H9 (cell line): Measurements from ENCODE around the gene NALCN. TPM values are rescaled to one million over a fixed set of nuclear protein-coding genes. Genes with fewer than 3 reads are reported as not detected.

ENCODE experiments used
- DNase-seq: peaks from one replicate; pipeline ENCODE4 v3.0.0-alpha.2; 2017
- H2AFZ ChIP-seq: one replicate; pipeline ENCODE4 v1.6.1; 2013; ENCODE audit warnings: mild to moderate bottlenecking, low read length, control low read depth, moderate library complexity
- H2AK5ac ChIP-seq: 2 replicates; pipeline ENCODE4 v1.6.1; 2013; ENCODE audit warnings: low read length, control low read depth, mixed read lengths; ENCODE audit not compliant: insufficient read length
- H2BK120ac ChIP-seq: one replicate; pipeline ENCODE4 v1.6.1; 2013; ENCODE audit warnings: low read depth, mild to moderate bottlenecking, low read length, control low read depth, inconsistent platforms; ENCODE audit not compliant: poor library complexity, severe bottlenecking
- H2BK12ac ChIP-seq: 2 replicates; pipeline ENCODE4 v1.6.1; 2013; ENCODE audit warnings: low read length, control low read depth, mixed read lengths, low read depth; ENCODE audit not compliant: insufficient read length
- H2BK15ac ChIP-seq: 2 replicates; pipeline ENCODE4 v1.6.1; 2013; ENCODE audit warnings: low read depth, low read length, control low read depth
- H2BK20ac ChIP-seq: one replicate; pipeline ENCODE4 v1.6.1; 2013; ENCODE audit warnings: low read depth, mild to moderate bottlenecking, low read length, control low read depth, inconsistent platforms; ENCODE audit not compliant: poor library complexity, severe bottlenecking
- H2BK5ac ChIP-seq: 2 replicates; pipeline ENCODE4 v1.6.1; 2013; ENCODE audit warnings: low read length, control low read depth, mixed read lengths; ENCODE audit not compliant: insufficient read length
- H3K14ac ChIP-seq: 2 replicates; pipeline ENCODE4 v1.6.1; 2013; ENCODE audit warnings: low read length, control low read depth; ENCODE audit not compliant: insufficient read depth
- H3K18ac ChIP-seq: 2 replicates; pipeline ENCODE4 v1.6.1; 2013; ENCODE audit warnings: low read depth, mild to moderate bottlenecking, mixed read lengths, low read length, control low read depth; ENCODE audit not compliant: insufficient read length
- H3K23ac ChIP-seq: 2 replicates; pipeline ENCODE4 v1.6.1; 2013; ENCODE audit warnings: low read length, control low read depth, mixed read lengths, low read depth; ENCODE audit not compliant: insufficient read length
- H3K23me2 ChIP-seq: 2 replicates; pipeline ENCODE4 v1.6.1; 2013; ENCODE audit warnings: low read depth, mild to moderate bottlenecking, mixed read lengths, low read length, control low read depth; ENCODE audit not compliant: insufficient read length, poor library complexity, severe bottlenecking
- H3K27ac ChIP-seq: 2 replicates; pipeline ENCODE4 v1.5.1; 2013; ENCODE audit warnings: low read length, control low read depth, mixed read lengths, low read depth; ENCODE audit not compliant: insufficient read length
- H3K27me3 ChIP-seq: 2 replicates; pipeline ENCODE4 v1.6.1; 2013; ENCODE audit warnings: low read length, control low read depth, inconsistent platforms; ENCODE audit not compliant: insufficient read depth
- H3K4ac ChIP-seq: 2 replicates; pipeline ENCODE4 v1.6.1; 2013; ENCODE audit warnings: low read depth, mild to moderate bottlenecking, control low read depth, inconsistent platforms, low read length, moderate library complexity
- H3K4me1 ChIP-seq: 2 replicates; pipeline ENCODE4 v1.6.1; 2013; ENCODE audit warnings: low read length, control low read depth, inconsistent platforms; ENCODE audit not compliant: insufficient read depth
- H3K4me2 ChIP-seq: 2 replicates; pipeline ENCODE4 v1.6.1; 2013; ENCODE audit warnings: low read length, control low read depth, mixed read lengths; ENCODE audit not compliant: insufficient read length, insufficient read depth
- H3K56ac ChIP-seq: 2 replicates; pipeline ENCODE4 v1.6.1; 2013; ENCODE audit warnings: low read depth, mild to moderate bottlenecking, mixed read lengths, low read length, control low read depth; ENCODE audit not compliant: insufficient read length
- H3K79me1 ChIP-seq: 2 replicates; pipeline ENCODE4 v1.6.1; 2013; ENCODE audit warnings: low read depth, mild to moderate bottlenecking, moderate library complexity, low read length, control low read depth, inconsistent platforms; ENCODE audit not compliant: insufficient read depth, poor library complexity, severe bottlenecking
- H3K79me2 ChIP-seq: 2 replicates; pipeline ENCODE4 v1.6.1; 2013; ENCODE audit warnings: low read length, control low read depth, inconsistent platforms; ENCODE audit not compliant: insufficient read depth
- H3K9ac ChIP-seq: 2 replicates; pipeline ENCODE4 v1.6.1; 2013; ENCODE audit warnings: low read length, control low read depth, mixed read lengths; ENCODE audit not compliant: insufficient read length; ENCODE audit errors: extremely low read depth
- H3K9me3 ChIP-seq: one replicate; pipeline ENCODE4 v1.6.1; 2013; ENCODE audit warnings: low read depth, low read length, inconsistent platforms; ENCODE audit not compliant: control insufficient read depth
- H3T11ph ChIP-seq: one replicate; pipeline ENCODE4 v1.6.1; 2013; ENCODE audit warnings: mild to moderate bottlenecking, low read length, control low read depth, inconsistent platforms
- H4K20me1 ChIP-seq: one replicate; pipeline ENCODE4 v1.6.1; 2013; ENCODE audit not compliant: control insufficient read depth, insufficient read length, insufficient read depth
- H4K5ac ChIP-seq: 2 replicates; pipeline ENCODE4 v1.6.1; 2013; ENCODE audit warnings: low read depth, mild to moderate bottlenecking, mixed read lengths, low read length, control low read depth; ENCODE audit not compliant: insufficient read length
- H4K8ac ChIP-seq: replicated peaks from 2 replicates; pipeline ENCODE4 v1.6.1; 2013; ENCODE audit warnings: low read length, control low read depth, mixed read lengths, low read depth; ENCODE audit not compliant: insufficient read length
- H4K91ac ChIP-seq: 2 replicates; pipeline ENCODE4 v1.6.1; 2013; ENCODE audit warnings: low read depth, mild to moderate bottlenecking, moderate library complexity, mixed read lengths, low read length, control low read depth; ENCODE audit not compliant: insufficient read length
- H3K27ac Mint-ChIP-seq, 3 experiments: 2 replicates in 2 of 3; 3 replicates in 1 of 3; pipeline ENCODE4 v1.8.0; 2020 to 2021; ENCODE audit warnings: mixed read lengths in 3 of 3, mild to moderate bottlenecking in 1 of 3, moderate library complexity in 1 of 3
- H3K27me3 Mint-ChIP-seq: 2 replicates; pipeline ENCODE4 v1.8.0; 2021; ENCODE audit warnings: low read depth, mild to moderate bottlenecking, moderate library complexity, mixed read lengths
- H3K36me3 Mint-ChIP-seq, 3 experiments: 2 replicates in 2 of 3; 3 replicates in 1 of 3; pipeline ENCODE4 v1.8.0; 2020 to 2021; ENCODE audit warnings: low read depth in 3 of 3, mixed read lengths in 3 of 3; ENCODE audit not compliant: insufficient read depth in 1 of 3
- H3K4me1 Mint-ChIP-seq, 2 experiments: 2 replicates each; pipeline ENCODE4 v1.8.0; 2020; ENCODE audit warnings: mixed read lengths in 2 of 2
- H3K4me3 Mint-ChIP-seq, 2 experiments: 2 replicates in 1 of 2; 3 replicates in 1 of 2; pipeline ENCODE4 v1.8.0; 2020 to 2021; ENCODE audit warnings: mild to moderate bottlenecking in 2 of 2, mixed read lengths in 2 of 2, moderate library complexity in 1 of 2
- H3K9me3 Mint-ChIP-seq, 2 experiments: 2 replicates in 1 of 2; 3 replicates in 1 of 2; pipeline ENCODE4 v1.8.0; 2020; ENCODE audit warnings: mild to moderate bottlenecking in 2 of 2, mixed read lengths in 2 of 2, moderate library complexity in 1 of 2
- CTCF ChIP-seq: fragments of 200-600 bp; sonication (generic); conservative IDR thresholded peaks from 3 replicates; pipeline ENCODE4 v1.8.0; 2021; ENCODE audit warnings: antibody characterized with exemption, mild to moderate bottlenecking
- WGBS: extraction: QIAGEN DNeasy Blood & Tissue Kit; methylation state at CpG from one replicate; pipeline ENCODE4 v1.1.7; 2013; ENCODE audit warnings: missing lambda C conversion rate, low lambda C conversion rate, mixed read lengths; ENCODE audit not compliant: insufficient read length; ENCODE audit errors: extremely low coverage; 5-methylcytosine and 5-hydroxymethylcytosine counted together
- total RNA-seq: library from RNA; stranded (reverse); gene quantifications from 2 replicates; pipeline ENCODE4 v1.2.1, GENCODE V29; 2021

The NALCN gene
- total RNA-seq, 1 experiment from 2014 or later: 0.09 TPM

GRCh38 chr13:101258509-101258908, 157.8 kb downstream of the NALCN start:
- Mint-ChIP-seq H3K4me3 (peak overlapping the region in 1 of 2 experiments; percentile 10; a peak in 1 of 5 replicates), H3K27ac (peak overlapping the region; percentile 53 to 86 (median 84); a peak in 5 of 7 replicates)
- WGBS: no CpG with 5 or more reads among the region's 6 CpGs

More at GRCh38 chr13:101258509-101258908, 157.8 kb downstream of the NALCN start:
- Histone ChIP-seq H2BK5ac (no peak overlapping the region), H3K79me2 (no peaks in the 10 kb centered on the region), H3K9me3 (no peaks in the 10 kb centered on the region), H2AFZ (no peak overlapping the region), H3K4me2 (no peak overlapping the region), H3K4me1 (no peaks in the 10 kb centered on the region; the same call in 1 of the 2 replicates), H4K20me1 (no peaks in the 10 kb centered on the region), H3K27me3 (no peaks in the 10 kb centered on the region), H3K18ac (no peak overlapping the region), H3K4ac (no peak overlapping the region), H3K56ac (no peak overlapping the region), H2AK5ac (no peak overlapping the region), H3K27ac (no peak overlapping the region), H2BK20ac (no peak overlapping the region), H4K91ac (no peak overlapping the region), H3K14ac (no peak overlapping the region), H2BK120ac (no peak overlapping the region), H3K79me1 (no peaks in the 10 kb centered on the region), H3T11ph (no peak overlapping the region), H2BK12ac (no peak overlapping the region), H4K5ac (peak overlapping the region; percentile 24), H3K23ac (no peak overlapping the region), H4K8ac (no peak overlapping the region), H3K23me2 (no peaks in the 10 kb centered on the region), H3K9ac (no peak overlapping the region), H2BK15ac (no peak overlapping the region)
- no peaks in the 10 kb centered on the region for H3K36me3 Mint-ChIP-seq
- DNase-seq: no peak
- no peaks in the 10 kb centered on the region for H3K27me3 Mint-ChIP-seq
- H3K9me3 Mint-ChIP-seq: no peaks in the 10 kb centered on the region
- TF ChIP-seq CTCF: no peak
- H3K4me1 Mint-ChIP-seq: peaks cover 0 to 6% of the 10 kb centered on the region in 2 experiments; a peak in 3 of 4 replicates
